ENCODE data around the gene ADAMTSL5. TPM values are rescaled to one million over a fixed set of nuclear protein-coding genes. Genes with fewer than 3 reads are reported as not detected.

Gene ADAMTSL5
- total and polyA plus RNA-seq, 2 of the 13 experiments (the other 11 are each of a cell fraction or from before 2014, with no cell fraction given): 0.60 to 2.7 TPM

GRCh38 chr19:1491114-1491848 is 21.5 kb downstream of the ADAMTSL5 start, which contains the start of gene REEP6 (continued):
- TF ChIP-seq, protein P1, sequence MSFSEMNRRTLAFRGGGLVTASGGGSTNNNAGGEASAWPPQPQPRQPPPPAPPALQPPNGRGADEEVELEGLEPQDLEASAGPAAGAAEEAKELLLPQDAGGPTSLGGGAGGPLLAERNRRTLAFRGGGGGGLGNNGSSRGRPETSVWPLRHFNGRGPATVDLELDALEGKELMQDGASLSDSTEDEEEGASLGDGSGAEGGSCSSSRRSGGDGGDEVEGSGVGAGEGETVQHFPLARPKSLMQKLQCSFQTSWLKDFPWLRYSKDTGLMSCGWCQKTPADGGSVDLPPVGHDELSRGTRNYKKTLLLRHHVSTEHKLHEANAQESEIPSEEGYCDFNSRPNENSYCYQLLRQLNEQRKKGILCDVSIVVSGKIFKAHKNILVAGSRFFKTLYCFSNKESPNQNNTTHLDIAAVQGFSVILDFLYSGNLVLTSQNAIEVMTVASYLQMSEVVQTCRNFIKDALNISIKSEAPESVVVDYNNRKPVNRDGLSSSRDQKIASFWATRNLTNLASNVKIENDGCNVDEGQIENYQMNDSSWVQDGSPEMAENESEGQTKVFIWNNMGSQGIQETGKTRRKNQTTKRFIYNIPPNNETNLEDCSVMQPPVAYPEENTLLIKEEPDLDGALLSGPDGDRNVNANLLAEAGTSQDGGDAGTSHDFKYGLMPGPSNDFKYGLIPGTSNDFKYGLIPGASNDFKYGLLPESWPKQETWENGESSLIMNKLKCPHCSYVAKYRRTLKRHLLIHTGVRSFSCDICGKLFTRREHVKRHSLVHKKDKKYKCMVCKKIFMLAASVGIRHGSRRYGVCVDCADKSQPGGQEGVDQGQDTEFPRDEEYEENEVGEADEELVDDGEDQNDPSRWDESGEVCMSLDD (CRISPR knock-in tag; IDR thresholded peaks at IDR 0.05; ENCODE audit: borderline replicate concordance): 0 out of 2 replicates have a peak, but pooled peaks have one; percentile 40
- TF ChIP-seq HHEX (CRISPR knock-in tag; IDR thresholded peaks at IDR 0.05): no peak
- no peak for TF ChIP-seq ZKSCAN1 (IDR thresholded peaks at IDR 0.05; ENCODE audit: low read length)
- no peak; a peak in 1 of 4 replicates for TF ChIP-seq REST (IDR thresholded peaks at IDR 0.05; ENCODE audit: borderline replicate concordance in 1 of 2, low read depth in 1 of 2, low read length in 2 of 2)
- TF ChIP-seq THYN1 (CRISPR knock-in tag; IDR thresholded peaks at IDR 0.05; ENCODE audit: borderline replicate concordance, low read depth): no peak
- TF ChIP-seq, protein P2, sequence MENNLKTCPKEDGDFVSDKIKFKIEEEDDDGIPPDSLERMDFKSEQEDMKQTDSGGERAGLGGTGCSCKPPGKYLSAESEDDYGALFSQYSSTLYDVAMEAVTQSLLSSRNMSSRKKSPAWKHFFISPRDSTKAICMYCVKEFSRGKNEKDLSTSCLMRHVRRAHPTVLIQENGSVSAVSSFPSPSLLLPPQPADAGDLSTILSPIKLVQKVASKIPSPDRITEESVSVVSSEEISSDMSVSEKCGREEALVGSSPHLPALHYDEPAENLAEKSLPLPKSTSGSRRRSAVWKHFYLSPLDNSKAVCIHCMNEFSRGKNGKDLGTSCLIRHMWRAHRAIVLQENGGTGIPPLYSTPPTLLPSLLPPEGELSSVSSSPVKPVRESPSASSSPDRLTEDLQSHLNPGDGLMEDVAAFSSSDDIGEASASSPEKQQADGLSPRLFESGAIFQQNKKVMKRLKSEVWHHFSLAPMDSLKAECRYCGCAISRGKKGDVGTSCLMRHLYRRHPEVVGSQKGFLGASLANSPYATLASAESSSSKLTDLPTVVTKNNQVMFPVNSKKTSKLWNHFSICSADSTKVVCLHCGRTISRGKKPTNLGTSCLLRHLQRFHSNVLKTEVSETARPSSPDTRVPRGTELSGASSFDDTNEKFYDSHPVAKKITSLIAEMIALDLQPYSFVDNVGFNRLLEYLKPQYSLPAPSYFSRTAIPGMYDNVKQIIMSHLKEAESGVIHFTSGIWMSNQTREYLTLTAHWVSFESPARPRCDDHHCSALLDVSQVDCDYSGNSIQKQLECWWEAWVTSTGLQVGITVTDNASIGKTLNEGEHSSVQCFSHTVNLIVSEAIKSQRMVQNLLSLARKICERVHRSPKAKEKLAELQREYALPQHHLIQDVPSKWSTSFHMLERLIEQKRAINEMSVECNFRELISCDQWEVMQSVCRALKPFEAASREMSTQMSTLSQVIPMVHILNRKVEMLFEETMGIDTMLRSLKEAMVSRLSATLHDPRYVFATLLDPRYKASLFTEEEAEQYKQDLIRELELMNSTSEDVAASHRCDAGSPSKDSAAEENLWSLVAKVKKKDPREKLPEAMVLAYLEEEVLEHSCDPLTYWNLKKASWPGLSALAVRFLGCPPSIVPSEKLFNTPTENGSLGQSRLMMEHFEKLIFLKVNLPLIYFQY (CRISPR knock-in tag; IDR thresholded peaks at IDR 0.05; ENCODE audit: borderline replicate concordance): no peak
- peak; percentile 92 for TF ChIP-seq ZMYM3 (CRISPR knock-in tag; IDR thresholded peaks at IDR 0.05)
- no peak for TF ChIP-seq ZNF12 (CRISPR knock-in tag; IDR thresholded peaks at IDR 0.05)
- no peak for TF ChIP-seq CENPT (CRISPR knock-in tag; IDR thresholded peaks at IDR 0.05; ENCODE audit: low read depth)
- no peak for TF ChIP-seq ZKSCAN5 (CRISPR knock-in tag; IDR thresholded peaks at IDR 0.05)
- no peak for TF ChIP-seq ATF5 (CRISPR knock-in tag; IDR thresholded peaks at IDR 0.05; ENCODE audit: low read depth)
- no peak for TF ChIP-seq SKI (IDR thresholded peaks at IDR 0.05; ENCODE audit: partially characterized antibody)
- no peak for TF ChIP-seq CHD2 (IDR thresholded peaks at IDR 0.05; ENCODE audit: low read depth, low read length)
- TF ChIP-seq, protein P3, sequence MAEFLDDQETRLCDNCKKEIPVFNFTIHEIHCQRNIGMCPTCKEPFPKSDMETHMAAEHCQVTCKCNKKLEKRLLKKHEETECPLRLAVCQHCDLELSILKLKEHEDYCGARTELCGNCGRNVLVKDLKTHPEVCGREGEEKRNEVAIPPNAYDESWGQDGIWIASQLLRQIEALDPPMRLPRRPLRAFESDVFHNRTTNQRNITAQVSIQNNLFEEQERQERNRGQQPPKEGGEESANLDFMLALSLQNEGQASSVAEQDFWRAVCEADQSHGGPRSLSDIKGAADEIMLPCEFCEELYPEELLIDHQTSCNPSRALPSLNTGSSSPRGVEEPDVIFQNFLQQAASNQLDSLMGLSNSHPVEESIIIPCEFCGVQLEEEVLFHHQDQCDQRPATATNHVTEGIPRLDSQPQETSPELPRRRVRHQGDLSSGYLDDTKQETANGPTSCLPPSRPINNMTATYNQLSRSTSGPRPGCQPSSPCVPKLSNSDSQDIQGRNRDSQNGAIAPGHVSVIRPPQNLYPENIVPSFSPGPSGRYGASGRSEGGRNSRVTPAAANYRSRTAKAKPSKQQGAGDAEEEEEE (CRISPR knock-in tag; IDR thresholded peaks at IDR 0.05; ENCODE audit: borderline replicate concordance): no peak
- no peak for TF ChIP-seq ZNF333 (CRISPR knock-in tag; IDR thresholded peaks at IDR 0.05; ENCODE audit: borderline replicate concordance)

Measured in HepG2 (cell line).